IPS DF 6.9 (cell line): ENCODE measurements around the gene DNLZ.
A peak's percentile ranks its signal among the peaks of the same experiment; 100 is the strongest.

Experiments used
- DNase-seq: peaks from one replicate; pipeline ENCODE4 v3.0.0-alpha.2; 2013; ENCODE audit warnings: low read depth, low spot score
- H3K27ac ChIP-seq: one replicate; pipeline ENCODE4 v1.5.1; 2013; ENCODE audit warnings: low read length, control low read depth
- H3K27me3 ChIP-seq: 2 replicates; pipeline ENCODE4 v1.6.1; 2013; ENCODE audit warnings: mild to moderate bottlenecking, low read length; ENCODE audit not compliant: control insufficient read depth, insufficient read depth
- H3K36me3 ChIP-seq: 2 replicates; pipeline ENCODE4 v1.6.1; 2013; ENCODE audit warnings: low read length; ENCODE audit not compliant: control insufficient read depth, insufficient read depth
- H3K4me1 ChIP-seq: 2 replicates; pipeline ENCODE4 v1.6.1; 2013; ENCODE audit warnings: low read length; ENCODE audit not compliant: control insufficient read depth, insufficient read depth
- H3K4me3 ChIP-seq: 2 replicates; pipeline ENCODE4 v1.5.1; 2013; ENCODE audit warnings: mild to moderate bottlenecking, low read length
- H3K9me3 ChIP-seq: 2 replicates; pipeline ENCODE4 v1.6.1; 2013; ENCODE audit warnings: low read length, inconsistent platforms; ENCODE audit not compliant: control insufficient read depth, insufficient read depth
- WGBS: extraction: QIAGEN DNeasy Blood & Tissue Kit; methylation state at CpG from one replicate; pipeline ENCODE4 v1.1.7; 2013; ENCODE audit warnings: mixed read lengths, missing lambda C conversion rate; ENCODE audit not compliant: insufficient read length, insufficient coverage; 5-methylcytosine and 5-hydroxymethylcytosine counted together

DNLZ gene

GRCh38 chr9:136343884-136344269 is 19.7 kb downstream of the DNLZ start:
- no CpG with 5 or more reads among the region's 24 CpGs for WGBS
- H3K27me3 ChIP-seq: no peaks in the 10 kb centered on the region
- no peak overlapping the region; the same call in 1 of the 2 replicates for H3K4me3 ChIP-seq
- no peak overlapping the region for H3K27ac ChIP-seq
- no peaks in the 10 kb centered on the region; the same call in 1 of the 2 replicates for H3K36me3 ChIP-seq
- H3K4me1 ChIP-seq: peaks cover 7% of the 10 kb centered on the region; the same call in 1 of the 2 replicates
- no peak for DNase-seq
- no peaks in the 10 kb centered on the region for H3K9me3 ChIP-seq

DNA sequence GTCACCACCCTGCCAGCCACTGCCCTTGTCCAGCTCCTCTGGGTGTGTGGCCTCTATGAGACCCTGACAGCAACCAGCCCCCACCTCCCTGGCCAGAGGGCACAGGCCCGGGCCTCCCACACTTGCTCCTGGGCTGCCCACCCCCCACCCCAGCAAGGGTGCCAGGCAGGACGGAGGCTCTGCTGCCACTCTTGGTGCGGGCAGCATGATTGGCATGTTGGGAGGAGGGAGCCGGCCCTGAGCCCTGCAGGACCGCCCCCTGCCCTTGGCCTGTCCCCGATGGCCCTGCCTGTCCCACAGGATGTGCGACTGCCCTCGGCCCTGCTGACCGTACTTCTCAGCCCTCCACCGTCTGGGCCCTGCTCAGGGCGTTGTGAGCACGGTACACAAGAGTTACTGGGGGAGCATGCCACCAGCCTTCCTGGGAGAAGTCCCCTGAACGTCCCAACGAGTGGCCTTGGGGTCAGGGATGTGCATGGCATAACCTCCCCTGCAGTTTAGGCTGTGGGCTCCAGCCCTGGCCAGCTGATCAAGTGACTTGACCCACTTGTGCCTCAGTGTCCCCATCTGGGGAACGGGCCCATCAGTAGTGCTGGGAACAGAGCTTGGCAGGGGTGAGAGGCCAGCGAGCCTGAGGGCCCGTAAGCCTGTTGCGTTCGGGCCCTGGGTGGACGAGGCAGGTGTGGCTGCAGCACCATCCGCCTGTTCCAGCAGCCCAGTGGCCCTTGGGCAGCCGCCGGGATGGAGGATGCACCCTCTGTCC is 20.2 kb downstream of the DNLZ start:
- H3K27ac ChIP-seq: no peak overlapping the region
- no peak overlapping the region; the same call in 1 of the 2 replicates for H3K4me3 ChIP-seq
- H3K4me1 ChIP-seq: peaks cover 7% of the 10 kb centered on the region; the same call in 1 of the 2 replicates

DNA sequence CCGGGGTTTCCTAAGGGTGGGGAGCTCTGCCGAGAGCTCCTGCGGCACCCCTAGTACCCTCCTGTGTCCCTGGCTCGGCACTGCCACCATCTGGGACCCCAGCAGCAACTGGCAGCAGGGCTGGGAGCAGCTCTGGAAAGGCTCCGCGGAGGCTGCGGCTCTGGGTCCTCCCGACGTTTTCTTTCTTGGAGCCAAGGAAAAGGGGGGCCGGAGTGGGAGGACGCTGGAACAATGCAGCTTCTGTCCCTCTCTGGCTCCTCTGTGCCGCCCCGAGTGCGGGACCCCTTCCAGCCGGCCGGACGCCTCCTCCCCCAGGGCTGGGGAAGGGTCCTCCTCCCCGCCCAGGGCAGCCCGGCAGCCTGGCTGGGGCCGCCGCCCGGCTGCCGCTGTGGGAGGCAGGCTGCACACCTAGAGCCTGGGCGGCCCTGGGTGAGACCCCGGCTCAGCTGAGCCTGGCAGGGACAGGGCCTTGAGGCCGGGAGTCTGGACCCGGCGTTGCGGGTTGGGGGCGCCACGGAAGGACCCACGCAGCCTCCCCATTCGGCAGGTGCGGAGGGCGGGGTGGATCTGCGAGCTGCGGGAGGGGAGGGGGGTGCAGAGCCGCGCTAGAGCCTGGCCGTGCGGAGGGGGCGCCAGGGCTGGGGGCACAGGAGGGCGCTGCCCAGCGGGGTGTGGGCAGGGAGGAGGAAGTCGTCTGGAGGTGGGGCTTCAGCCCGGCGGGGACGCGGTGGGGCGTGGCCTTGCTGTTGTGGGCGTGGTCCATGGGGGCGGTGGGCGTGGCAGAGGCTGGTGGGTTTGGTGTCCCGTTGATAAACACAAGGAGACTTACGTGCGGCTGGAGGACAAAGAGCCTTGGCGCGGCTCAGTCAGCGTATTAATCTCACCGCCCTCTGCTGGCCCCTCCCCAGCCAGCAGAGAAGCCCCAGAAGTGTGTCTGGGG is 21.1 kb downstream of the DNLZ start:
- peak; percentile 41 for DNase-seq
- Histone ChIP-seq H3K27me3 (no peaks in the 10 kb centered on the region), H3K9me3 (no peaks in the 10 kb centered on the region), H3K4me1 (peaks cover 7% of the 10 kb centered on the region; the same call in 1 of the 2 replicates), H3K4me3 (peak overlapping the region; percentile 24; the same call in 1 of the 2 replicates), H3K27ac (no peak overlapping the region), H3K36me3 (no peaks in the 10 kb centered on the region; the same call in 1 of the 2 replicates)
- no CpG with 5 or more reads among the region's 60 CpGs for WGBS

More for the DNA sequence above, 20.2 kb downstream of the DNLZ start:
- H3K9me3 ChIP-seq: no peaks in the 10 kb centered on the region
- DNase-seq: no peak
- no peaks in the 10 kb centered on the region for H3K27me3 ChIP-seq
- no CpG with 5 or more reads among the region's 23 CpGs for WGBS
- no peaks in the 10 kb centered on the region; the same call in 1 of the 2 replicates for H3K36me3 ChIP-seq

DNA sequence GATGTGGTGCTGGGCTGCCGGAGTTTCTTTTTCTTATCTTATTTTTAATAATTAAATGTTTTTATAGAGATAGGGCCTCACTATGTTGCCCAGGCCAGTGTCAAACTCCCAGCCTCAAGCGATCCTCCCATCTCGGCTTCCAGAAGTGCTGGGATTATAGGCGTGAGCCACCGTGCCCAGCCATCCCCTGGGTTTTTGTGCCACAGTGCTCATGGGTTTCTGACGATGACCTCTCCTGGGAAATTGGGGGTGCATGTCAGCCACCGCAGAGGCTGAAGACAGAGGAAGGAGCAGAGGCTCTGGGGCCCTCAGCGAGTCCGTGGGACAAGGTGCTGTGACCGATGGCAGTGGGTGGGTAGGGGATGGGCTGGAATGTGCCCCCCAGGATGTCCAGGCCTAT is 21.8 kb downstream of the DNLZ start:
- H3K36me3 ChIP-seq: peaks cover 2% of the 10 kb centered on the region; the same call in 1 of the 2 replicates

GRCh38 chr9:136341042-136341655 is 22.4 kb downstream of the DNLZ start:
- no peaks in the 10 kb centered on the region for H3K9me3 ChIP-seq
- H3K4me1 ChIP-seq: peaks cover 7% of the 10 kb centered on the region
- H3K4me3 ChIP-seq: no peak overlapping the region
- no peak for DNase-seq
- H3K27ac ChIP-seq: no peak overlapping the region
- WGBS: no CpG with 5 or more reads among the region's 18 CpGs
- H3K36me3 ChIP-seq: peaks cover 2% of the 10 kb centered on the region; the same call in 1 of the 2 replicates
- no peaks in the 10 kb centered on the region for H3K27me3 ChIP-seq

More for the DNA sequence above, 21.8 kb downstream of the DNLZ start:
- WGBS: no CpG with 5 or more reads among the region's 10 CpGs
- Histone ChIP-seq H3K4me3 (no peak overlapping the region), H3K9me3 (no peaks in the 10 kb centered on the region), H3K27ac (no peak overlapping the region), H3K27me3 (no peaks in the 10 kb centered on the region), H3K4me1 (peaks cover 7% of the 10 kb centered on the region)
- no peak for DNase-seq

- Histone ChIP-seq H3K4me3 (no peak overlapping the region), H3K9me3 (no peaks in the 10 kb centered on the region), H3K27me3 (no peaks in the 10 kb centered on the region), H3K27ac (no peak overlapping the region), H3K36me3 (peaks cover 2% of the 10 kb centered on the region; the same call in 1 of the 2 replicates), H3K4me1 (peaks cover 7% of the 10 kb centered on the region)
- WGBS: no CpG with 5 or more reads among the region's 28 CpGs
- DNase-seq: no peak
Observed at GRCh38 chr9:136340356-136341041, 23.0 kb downstream of the DNLZ start.

DNA sequence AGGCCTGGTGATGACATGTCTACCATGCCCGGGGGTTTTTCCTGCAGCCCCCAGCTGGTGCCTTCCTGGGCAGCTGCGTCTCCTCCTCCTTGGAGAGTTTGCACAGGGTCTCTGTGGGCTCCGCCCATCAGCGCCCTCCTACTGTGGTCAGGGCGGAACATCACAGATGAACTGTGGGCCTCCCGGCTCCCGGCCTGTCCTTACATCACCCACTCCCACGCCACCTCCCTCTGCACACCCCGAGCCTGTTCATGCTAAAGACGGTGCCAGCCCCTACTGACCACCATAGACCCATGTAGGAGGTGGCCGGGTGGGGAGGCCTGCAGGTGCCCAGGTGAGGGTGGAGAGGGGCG is 23.6 kb downstream of the DNLZ start:
- H3K4me3 ChIP-seq: no peak overlapping the region
- H3K27ac ChIP-seq: no peak overlapping the region
- no peaks in the 10 kb centered on the region for H3K27me3 ChIP-seq
- H3K4me1 ChIP-seq: peaks cover 7% of the 10 kb centered on the region
- H3K36me3 ChIP-seq: peaks cover 2% of the 10 kb centered on the region; the same call in 1 of the 2 replicates
- DNase-seq: no peak
- no CpG with 5 or more reads among the region's 12 CpGs for WGBS
- H3K9me3 ChIP-seq: no peaks in the 10 kb centered on the region

- H3K27ac ChIP-seq: no peak overlapping the region
- H3K36me3 ChIP-seq: peaks cover 2% of the 10 kb centered on the region; the same call in 1 of the 2 replicates
- peak; percentile 54 for DNase-seq
- WGBS: no CpG with 5 or more reads among the region's 32 CpGs
- H3K4me3 ChIP-seq: no peak overlapping the region
- H3K4me1 ChIP-seq: peaks cover 7% of the 10 kb centered on the region
- H3K27me3 ChIP-seq: no peaks in the 10 kb centered on the region
- H3K9me3 ChIP-seq: no peaks in the 10 kb centered on the region
Observed at GRCh38 chr9:136339173-136339957, 24.2 kb downstream of the DNLZ start.

DNA sequence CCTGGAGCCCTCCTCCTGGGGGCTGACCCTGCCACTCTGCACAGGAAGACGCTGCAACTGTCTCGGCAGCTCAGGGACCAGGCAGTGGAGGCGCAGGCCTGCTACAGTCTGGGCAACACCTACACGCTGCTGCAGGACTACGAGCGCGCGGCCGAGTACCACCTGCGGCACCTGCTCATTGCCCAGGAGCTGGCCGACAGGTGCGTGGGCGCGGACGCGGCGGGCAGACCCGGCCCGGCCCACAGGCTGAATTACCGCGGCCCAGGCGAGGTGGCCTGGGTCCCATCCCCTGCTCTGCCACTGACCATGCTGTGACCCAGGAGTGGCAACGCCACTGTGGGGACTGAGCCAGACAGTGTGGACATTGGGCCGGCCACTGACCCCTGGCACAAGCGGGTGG is 25.0 kb downstream of the DNLZ start:
- Histone ChIP-seq H3K36me3 (peaks cover 2% of the 10 kb centered on the region; the same call in 1 of the 2 replicates), H3K4me1 (peaks cover 5% of the 10 kb centered on the region), H3K4me3 (no peak overlapping the region), H3K9me3 (no peaks in the 10 kb centered on the region), H3K27me3 (no peaks in the 10 kb centered on the region), H3K27ac (no peak overlapping the region)
- no CpG with 5 or more reads among the region's 25 CpGs for WGBS
- DNase-seq: no peak
